ENCODE results near the gene ANK2.

- TF ChIP-seq CTCF (conservative IDR thresholded peaks at IDR 0.05; ENCODE audit: low read depth in 2 of 2), result no peak
- TF ChIP-seq POLR2AphosphoS5 (IDR thresholded peaks at IDR 0.05; ENCODE audit: low read depth), result no peak
- no peak for TF ChIP-seq EZH2phosphoT487 (IDR thresholded peaks at IDR 0.05; ENCODE audit: unreplicated experiment)
- TF ChIP-seq, protein P1, sequence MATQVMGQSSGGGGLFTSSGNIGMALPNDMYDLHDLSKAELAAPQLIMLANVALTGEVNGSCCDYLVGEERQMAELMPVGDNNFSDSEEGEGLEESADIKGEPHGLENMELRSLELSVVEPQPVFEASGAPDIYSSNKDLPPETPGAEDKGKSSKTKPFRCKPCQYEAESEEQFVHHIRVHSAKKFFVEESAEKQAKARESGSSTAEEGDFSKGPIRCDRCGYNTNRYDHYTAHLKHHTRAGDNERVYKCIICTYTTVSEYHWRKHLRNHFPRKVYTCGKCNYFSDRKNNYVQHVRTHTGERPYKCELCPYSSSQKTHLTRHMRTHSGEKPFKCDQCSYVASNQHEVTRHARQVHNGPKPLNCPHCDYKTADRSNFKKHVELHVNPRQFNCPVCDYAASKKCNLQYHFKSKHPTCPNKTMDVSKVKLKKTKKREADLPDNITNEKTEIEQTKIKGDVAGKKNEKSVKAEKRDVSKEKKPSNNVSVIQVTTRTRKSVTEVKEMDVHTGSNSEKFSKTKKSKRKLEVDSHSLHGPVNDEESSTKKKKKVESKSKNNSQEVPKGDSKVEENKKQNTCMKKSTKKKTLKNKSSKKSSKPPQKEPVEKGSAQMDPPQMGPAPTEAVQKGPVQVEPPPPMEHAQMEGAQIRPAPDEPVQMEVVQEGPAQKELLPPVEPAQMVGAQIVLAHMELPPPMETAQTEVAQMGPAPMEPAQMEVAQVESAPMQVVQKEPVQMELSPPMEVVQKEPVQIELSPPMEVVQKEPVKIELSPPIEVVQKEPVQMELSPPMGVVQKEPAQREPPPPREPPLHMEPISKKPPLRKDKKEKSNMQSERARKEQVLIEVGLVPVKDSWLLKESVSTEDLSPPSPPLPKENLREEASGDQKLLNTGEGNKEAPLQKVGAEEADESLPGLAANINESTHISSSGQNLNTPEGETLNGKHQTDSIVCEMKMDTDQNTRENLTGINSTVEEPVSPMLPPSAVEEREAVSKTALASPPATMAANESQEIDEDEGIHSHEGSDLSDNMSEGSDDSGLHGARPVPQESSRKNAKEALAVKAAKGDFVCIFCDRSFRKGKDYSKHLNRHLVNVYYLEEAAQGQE (IDR thresholded peaks at IDR 0.05; ENCODE audit: unreplicated experiment), result no peak
- TF ChIP-seq EZH2 (IDR thresholded peaks at IDR 0.05; ENCODE audit: low read depth, unreplicated experiment), result no peak
- TF ChIP-seq NANOG (IDR thresholded peaks at IDR 0.05; ENCODE audit: borderline replicate concordance), result no peak
- TF ChIP-seq JUNB (IDR thresholded peaks at IDR 0.05; ENCODE audit: unreplicated experiment), result no peak
- TF ChIP-seq STAT1 (IDR thresholded peaks at IDR 0.05; ENCODE audit: unreplicated experiment), result no peak
Observed at GRCh38 chr4:113394108-113394729, 344.8 kb downstream of the ANK2 start.
